ENCODE results near the gene ANKRD24. TPM values are rescaled to one million over a fixed set of nuclear protein-coding genes. Genes with fewer than 3 reads are reported as not detected.

Gene ANKRD24
- total and polyA plus RNA-seq, 2 of the 13 experiments (the other 11 are each of a cell fraction or from before 2014, with no cell fraction given): 0.13 to 0.24 TPM

DNA sequence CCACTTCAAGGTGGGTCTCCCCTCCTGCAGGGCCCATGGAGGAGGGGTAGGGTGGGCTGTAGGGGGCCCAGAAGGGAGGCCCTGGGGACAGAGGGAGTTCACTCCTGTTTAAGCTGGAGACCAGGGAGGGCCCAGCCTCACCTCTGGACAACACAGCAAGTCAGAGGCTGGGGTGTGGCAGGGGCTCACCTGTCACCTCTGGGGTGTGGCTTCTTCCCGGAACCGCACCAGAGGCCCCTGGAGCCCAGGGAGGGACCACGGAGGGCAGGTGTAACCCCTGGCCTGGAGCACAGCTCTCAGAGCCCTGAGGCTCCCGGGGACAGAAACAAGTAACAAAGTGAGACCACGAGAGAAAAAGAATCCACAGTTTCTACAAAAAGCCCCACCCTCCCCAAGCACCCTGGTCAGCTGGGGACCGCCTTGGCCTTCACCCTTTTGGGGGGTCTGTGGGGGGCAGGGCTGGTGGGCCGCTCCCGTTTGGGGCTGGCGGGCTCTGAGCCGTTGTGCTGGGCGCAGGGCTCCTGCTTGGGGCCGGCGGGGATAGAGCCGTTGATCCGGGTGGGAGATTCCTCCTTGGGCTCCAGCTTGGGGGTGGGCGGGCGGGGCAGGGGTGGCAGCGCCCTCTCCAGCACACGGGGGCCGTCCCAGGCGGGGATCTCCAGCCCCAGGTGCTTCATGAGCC lies 8.1 kb upstream of the ANKRD24 start:
- TF ChIP-seq, protein P1, sequence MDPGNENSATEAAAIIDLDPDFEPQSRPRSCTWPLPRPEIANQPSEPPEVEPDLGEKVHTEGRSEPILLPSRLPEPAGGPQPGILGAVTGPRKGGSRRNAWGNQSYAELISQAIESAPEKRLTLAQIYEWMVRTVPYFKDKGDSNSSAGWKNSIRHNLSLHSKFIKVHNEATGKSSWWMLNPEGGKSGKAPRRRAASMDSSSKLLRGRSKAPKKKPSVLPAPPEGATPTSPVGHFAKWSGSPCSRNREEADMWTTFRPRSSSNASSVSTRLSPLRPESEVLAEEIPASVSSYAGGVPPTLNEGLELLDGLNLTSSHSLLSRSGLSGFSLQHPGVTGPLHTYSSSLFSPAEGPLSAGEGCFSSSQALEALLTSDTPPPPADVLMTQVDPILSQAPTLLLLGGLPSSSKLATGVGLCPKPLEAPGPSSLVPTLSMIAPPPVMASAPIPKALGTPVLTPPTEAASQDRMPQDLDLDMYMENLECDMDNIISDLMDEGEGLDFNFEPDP (CRISPR knock-in tag; conservative IDR thresholded peaks at IDR 0.05): no peak
- no peak for TF ChIP-seq EHMT2 (IDR thresholded peaks at IDR 0.05; ENCODE audit: borderline replicate concordance, low read depth, low read length)
- TF ChIP-seq, protein P2, sequence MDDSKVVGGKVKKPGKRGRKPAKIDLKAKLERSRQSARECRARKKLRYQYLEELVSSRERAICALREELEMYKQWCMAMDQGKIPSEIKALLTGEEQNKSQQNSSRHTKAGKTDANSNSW (CRISPR knock-in tag; IDR thresholded peaks at IDR 0.05; ENCODE audit: borderline replicate concordance): no peak
- TF ChIP-seq ZNF572 (CRISPR knock-in tag; IDR thresholded peaks at IDR 0.05): no peak
- TF ChIP-seq ZNF569 (CRISPR knock-in tag; IDR thresholded peaks at IDR 0.05; ENCODE audit: borderline replicate concordance): no peak
- no peak for TF ChIP-seq ZNF781 (CRISPR knock-in tag; IDR thresholded peaks at IDR 0.05; ENCODE audit: borderline replicate concordance, not compliant biosample characterization)
- TF ChIP-seq, protein P3, sequence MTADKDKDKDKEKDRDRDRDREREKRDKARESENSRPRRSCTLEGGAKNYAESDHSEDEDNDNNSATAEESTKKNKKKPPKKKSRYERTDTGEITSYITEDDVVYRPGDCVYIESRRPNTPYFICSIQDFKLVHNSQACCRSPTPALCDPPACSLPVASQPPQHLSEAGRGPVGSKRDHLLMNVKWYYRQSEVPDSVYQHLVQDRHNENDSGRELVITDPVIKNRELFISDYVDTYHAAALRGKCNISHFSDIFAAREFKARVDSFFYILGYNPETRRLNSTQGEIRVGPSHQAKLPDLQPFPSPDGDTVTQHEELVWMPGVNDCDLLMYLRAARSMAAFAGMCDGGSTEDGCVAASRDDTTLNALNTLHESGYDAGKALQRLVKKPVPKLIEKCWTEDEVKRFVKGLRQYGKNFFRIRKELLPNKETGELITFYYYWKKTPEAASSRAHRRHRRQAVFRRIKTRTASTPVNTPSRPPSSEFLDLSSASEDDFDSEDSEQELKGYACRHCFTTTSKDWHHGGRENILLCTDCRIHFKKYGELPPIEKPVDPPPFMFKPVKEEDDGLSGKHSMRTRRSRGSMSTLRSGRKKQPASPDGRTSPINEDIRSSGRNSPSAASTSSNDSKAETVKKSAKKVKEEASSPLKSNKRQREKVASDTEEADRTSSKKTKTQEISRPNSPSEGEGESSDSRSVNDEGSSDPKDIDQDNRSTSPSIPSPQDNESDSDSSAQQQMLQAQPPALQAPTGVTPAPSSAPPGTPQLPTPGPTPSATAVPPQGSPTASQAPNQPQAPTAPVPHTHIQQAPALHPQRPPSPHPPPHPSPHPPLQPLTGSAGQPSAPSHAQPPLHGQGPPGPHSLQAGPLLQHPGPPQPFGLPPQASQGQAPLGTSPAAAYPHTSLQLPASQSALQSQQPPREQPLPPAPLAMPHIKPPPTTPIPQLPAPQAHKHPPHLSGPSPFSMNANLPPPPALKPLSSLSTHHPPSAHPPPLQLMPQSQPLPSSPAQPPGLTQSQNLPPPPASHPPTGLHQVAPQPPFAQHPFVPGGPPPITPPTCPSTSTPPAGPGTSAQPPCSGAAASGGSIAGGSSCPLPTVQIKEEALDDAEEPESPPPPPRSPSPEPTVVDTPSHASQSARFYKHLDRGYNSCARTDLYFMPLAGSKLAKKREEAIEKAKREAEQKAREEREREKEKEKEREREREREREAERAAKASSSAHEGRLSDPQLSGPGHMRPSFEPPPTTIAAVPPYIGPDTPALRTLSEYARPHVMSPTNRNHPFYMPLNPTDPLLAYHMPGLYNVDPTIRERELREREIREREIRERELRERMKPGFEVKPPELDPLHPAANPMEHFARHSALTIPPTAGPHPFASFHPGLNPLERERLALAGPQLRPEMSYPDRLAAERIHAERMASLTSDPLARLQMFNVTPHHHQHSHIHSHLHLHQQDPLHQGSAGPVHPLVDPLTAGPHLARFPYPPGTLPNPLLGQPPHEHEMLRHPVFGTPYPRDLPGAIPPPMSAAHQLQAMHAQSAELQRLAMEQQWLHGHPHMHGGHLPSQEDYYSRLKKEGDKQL (CRISPR knock-in tag; IDR thresholded peaks at IDR 0.05; ENCODE audit: low read depth): no peak
- TF ChIP-seq, protein P4, sequence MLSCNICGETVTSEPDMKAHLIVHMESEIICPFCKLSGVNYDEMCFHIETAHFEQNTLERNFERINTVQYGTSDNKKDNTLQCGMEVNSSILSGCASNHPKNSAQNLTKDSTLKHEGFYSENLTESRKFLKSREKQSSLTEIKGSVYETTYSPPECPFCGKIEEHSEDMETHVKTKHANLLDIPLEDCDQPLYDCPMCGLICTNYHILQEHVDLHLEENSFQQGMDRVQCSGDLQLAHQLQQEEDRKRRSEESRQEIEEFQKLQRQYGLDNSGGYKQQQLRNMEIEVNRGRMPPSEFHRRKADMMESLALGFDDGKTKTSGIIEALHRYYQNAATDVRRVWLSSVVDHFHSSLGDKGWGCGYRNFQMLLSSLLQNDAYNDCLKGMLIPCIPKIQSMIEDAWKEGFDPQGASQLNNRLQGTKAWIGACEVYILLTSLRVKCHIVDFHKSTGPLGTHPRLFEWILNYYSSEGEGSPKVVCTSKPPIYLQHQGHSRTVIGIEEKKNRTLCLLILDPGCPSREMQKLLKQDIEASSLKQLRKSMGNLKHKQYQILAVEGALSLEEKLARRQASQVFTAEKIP (CRISPR knock-in tag; IDR thresholded peaks at IDR 0.05; ENCODE audit: borderline replicate concordance): no peak
- TF ChIP-seq NBN (conservative IDR thresholded peaks at IDR 0.05): no peak
- no peak for TF ChIP-seq ZNF205 (CRISPR knock-in tag; IDR thresholded peaks at IDR 0.05)
- Histone ChIP-seq H3K9ac (ENCODE audit: insufficient read depth, low read depth, low read length) (no peak overlapping the region), H3K9me3 (ENCODE audit: low read length) (no peaks in the 10 kb centered on the region), H3K4me1 (ENCODE audit: insufficient read depth, low read length) (no peaks in the 10 kb centered on the region), H3K4me2 (ENCODE audit: low read depth, low read length) (no peak overlapping the region), H2AFZ (ENCODE audit: low read length) (no peak overlapping the region), H3K79me2 (ENCODE audit: insufficient read depth, low read length) (no peaks in the 10 kb centered on the region), H3K36me3 (replicated peaks in 1 of 2; ENCODE audit: control insufficient read depth in 1 of 2, insufficient read depth in 2 of 2, low read length in 2 of 2) (no peaks in the 10 kb centered on the region; a peak in 2 of 5 replicates), H3K4me3 (replicated peaks in 1 of 3; ENCODE audit: insufficient read depth in 1 of 3, low read depth in 2 of 3, low read length in 3 of 3) (no peak overlapping the region), H3K27ac (ENCODE audit: extremely low read length, insufficient read depth, low read length) (no peak overlapping the region), H3K27me3 (ENCODE audit: control insufficient read depth in 1 of 2, insufficient read depth in 2 of 2, low read length in 2 of 2) (no peaks in the 10 kb centered on the region), H4K20me1 (ENCODE audit: insufficient read depth, low read length) (peaks cover 4% of the 10 kb centered on the region; the same call in 1 of the 2 replicates)
- intact Hi-C loops (cut with micrococcal nuclease; ENCODE audit: unreplicated experiment): no loop called here
- DNase-seq (ENCODE audit: low spot score) (no peak), ATAC-seq (no peak), FAIRE-seq (no peak)
- CTCF ChIA-PET (ENCODE audit: low intra/inter-chr PET ratio, low total read pairs): no interaction called here
- POLR2A ChIA-PET: interaction anchor here (1.2 kb wide), 1 partner anchor 36 kb away, joined by 3 read pairs; no protein-coding TSS in a partner anchor
- in situ Hi-C loops (cut with HindIII; ENCODE audit: extremely low pct_ligation_motif_present, low pct_unique_long_range_greater_than_20kb): no loop called here
- no TSS peak for BruUV-seq (replicated peaks)
- 68% methylated on average over 5 of the region's 21 CpGs for WGBS (ENCODE audit: low lambda C conversion rate)
